HepG2 (cell line): ENCODE measurements around the gene CLASRP.

Experiments
- CTCF ChIP-seq: sonication (generic); formaldehyde crosslinking; IDR thresholded peaks from 2 replicates; pipeline ENCODE4 v1.5.0; 2020; ENCODE audit warnings: mild to moderate bottlenecking, missing genetic modification reagents, moderate library complexity
- ZNF431 ChIP-seq: sonication (generic); formaldehyde crosslinking; IDR thresholded peaks from 2 replicates; pipeline ENCODE4 v1.9.0; 2022; ENCODE audit warnings: missing genetic modification reagents, low read depth, mild to moderate bottlenecking, borderline replicate concordance

- TF ChIP-seq CTCF (CRISPR knock-in tag), result no peak
- TF ChIP-seq ZNF431, result no peak
Measured at GRCh38 chr19:45037393-45038169, 1.3 kb upstream of the CLASRP start.
